ENCODE data around the gene TNS4.
A peak's percentile ranks its signal among the peaks of the same experiment; 100 is the strongest.

Gene TNS4

DNA sequence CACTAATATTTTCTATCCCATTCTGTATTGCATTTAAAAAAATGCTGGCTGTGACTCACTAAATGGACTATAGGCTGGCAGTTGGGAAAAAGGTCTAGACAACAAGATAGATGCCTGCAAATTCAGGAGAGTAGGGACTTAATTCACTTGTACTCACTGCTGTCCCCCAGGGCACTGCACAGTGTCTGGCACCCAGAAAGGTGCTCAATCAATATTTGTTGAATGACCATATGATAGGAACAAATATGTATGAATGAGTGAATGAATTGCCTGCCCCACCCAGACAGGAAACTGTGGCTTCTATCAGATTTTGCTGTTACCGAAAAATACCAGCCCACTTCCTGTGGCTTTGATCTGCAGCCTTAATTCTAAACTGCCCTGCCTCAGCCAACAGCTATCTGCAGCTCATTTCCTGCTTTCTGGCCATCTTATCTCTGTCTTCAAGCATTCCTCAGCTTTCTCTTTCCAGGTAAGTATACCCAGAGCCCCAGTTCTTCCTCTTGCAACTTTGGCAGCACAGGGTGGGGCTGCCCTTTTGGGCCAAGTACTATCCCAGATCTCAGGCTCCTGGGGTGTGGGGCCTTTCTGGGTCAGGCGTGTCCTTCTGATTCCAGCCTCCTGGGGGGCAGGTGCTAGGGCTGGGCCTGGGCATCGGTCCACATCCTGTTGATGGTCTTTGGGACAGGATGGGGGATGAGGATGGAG lies 15.3 kb upstream of the TNS4 start:
- no peak overlapping the region for H3K27ac ChIP-seq (replicated peaks)
- TF ChIP-seq, protein P1, sequence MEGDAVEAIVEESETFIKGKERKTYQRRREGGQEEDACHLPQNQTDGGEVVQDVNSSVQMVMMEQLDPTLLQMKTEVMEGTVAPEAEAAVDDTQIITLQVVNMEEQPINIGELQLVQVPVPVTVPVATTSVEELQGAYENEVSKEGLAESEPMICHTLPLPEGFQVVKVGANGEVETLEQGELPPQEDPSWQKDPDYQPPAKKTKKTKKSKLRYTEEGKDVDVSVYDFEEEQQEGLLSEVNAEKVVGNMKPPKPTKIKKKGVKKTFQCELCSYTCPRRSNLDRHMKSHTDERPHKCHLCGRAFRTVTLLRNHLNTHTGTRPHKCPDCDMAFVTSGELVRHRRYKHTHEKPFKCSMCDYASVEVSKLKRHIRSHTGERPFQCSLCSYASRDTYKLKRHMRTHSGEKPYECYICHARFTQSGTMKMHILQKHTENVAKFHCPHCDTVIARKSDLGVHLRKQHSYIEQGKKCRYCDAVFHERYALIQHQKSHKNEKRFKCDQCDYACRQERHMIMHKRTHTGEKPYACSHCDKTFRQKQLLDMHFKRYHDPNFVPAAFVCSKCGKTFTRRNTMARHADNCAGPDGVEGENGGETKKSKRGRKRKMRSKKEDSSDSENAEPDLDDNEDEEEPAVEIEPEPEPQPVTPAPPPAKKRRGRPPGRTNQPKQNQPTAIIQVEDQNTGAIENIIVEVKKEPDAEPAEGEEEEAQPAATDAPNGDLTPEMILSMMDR (IDR thresholded peaks at IDR 0.05; ENCODE audit: insufficient read depth, low read length), result no peak
- TF ChIP-seq, protein P2, sequence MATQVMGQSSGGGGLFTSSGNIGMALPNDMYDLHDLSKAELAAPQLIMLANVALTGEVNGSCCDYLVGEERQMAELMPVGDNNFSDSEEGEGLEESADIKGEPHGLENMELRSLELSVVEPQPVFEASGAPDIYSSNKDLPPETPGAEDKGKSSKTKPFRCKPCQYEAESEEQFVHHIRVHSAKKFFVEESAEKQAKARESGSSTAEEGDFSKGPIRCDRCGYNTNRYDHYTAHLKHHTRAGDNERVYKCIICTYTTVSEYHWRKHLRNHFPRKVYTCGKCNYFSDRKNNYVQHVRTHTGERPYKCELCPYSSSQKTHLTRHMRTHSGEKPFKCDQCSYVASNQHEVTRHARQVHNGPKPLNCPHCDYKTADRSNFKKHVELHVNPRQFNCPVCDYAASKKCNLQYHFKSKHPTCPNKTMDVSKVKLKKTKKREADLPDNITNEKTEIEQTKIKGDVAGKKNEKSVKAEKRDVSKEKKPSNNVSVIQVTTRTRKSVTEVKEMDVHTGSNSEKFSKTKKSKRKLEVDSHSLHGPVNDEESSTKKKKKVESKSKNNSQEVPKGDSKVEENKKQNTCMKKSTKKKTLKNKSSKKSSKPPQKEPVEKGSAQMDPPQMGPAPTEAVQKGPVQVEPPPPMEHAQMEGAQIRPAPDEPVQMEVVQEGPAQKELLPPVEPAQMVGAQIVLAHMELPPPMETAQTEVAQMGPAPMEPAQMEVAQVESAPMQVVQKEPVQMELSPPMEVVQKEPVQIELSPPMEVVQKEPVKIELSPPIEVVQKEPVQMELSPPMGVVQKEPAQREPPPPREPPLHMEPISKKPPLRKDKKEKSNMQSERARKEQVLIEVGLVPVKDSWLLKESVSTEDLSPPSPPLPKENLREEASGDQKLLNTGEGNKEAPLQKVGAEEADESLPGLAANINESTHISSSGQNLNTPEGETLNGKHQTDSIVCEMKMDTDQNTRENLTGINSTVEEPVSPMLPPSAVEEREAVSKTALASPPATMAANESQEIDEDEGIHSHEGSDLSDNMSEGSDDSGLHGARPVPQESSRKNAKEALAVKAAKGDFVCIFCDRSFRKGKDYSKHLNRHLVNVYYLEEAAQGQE (IDR thresholded peaks at IDR 0.05; ENCODE audit: insufficient replicate concordance, low read depth), result no peak
- TF ChIP-seq SPI1 (IDR thresholded peaks at IDR 0.05; ENCODE audit: borderline replicate concordance, low read depth) (peak; percentile 54; the same call in 1 of the 2 replicates), POLR2AphosphoS5 (IDR thresholded peaks at IDR 0.05; ENCODE audit: low read depth) (peak; percentile 92), GABPA (IDR thresholded peaks at IDR 0.05; ENCODE audit: low read depth) (peak; percentile 27; the same call in 1 of the 2 replicates)
- H3K4me3 ChIP-seq (replicated peaks; ENCODE audit: insufficient read depth, low read length), result no peak overlapping the region
- peak in 1 of 2 experiments; percentile 65 for DNase-seq (ENCODE audit: low read depth in 1 of 2, low spot score in 1 of 2)
- H3K27me3 ChIP-seq (ENCODE audit: insufficient read depth, poor library complexity, severe bottlenecking), result peaks cover 22% of the 10 kb centered on the region

DNA sequence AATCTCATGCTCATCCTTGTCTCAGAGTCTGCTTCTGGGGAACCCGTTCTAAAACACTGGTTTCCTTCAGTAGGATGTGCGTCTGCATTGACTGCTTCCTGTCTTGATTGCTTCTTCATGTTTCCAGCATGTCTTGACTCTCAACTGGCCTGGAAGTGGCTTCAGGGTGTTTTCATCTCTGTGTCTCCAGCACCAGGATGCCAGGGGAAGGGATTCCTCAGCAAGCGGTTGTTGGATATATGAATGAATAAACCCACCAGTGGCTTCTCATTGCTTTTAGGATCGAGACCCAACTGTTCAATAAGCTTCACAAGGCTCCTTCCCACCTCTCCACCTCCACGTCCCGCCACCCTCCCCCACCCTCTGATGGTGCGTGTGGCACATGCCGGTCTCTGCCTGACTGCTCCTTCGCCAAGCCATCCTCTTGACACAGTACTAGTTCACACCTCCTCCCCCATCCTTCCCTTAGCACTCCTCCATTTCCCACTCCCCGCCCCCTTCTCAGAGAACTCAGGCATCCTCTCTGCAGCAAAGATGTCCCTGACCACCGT lies 14.1 kb upstream of the TNS4 start:
- Histone ChIP-seq H3K27me3 (ENCODE audit: insufficient read depth, poor library complexity, severe bottlenecking) (peaks cover 34% of the 10 kb centered on the region), H3K4me3 (replicated peaks; ENCODE audit: insufficient read depth, low read length) (no peak overlapping the region), H3K27ac (replicated peaks) (no peak overlapping the region)
- no peak for DNase-seq (ENCODE audit: low read depth in 1 of 2, low spot score in 1 of 2)
- TF ChIP-seq, protein P1 (IDR thresholded peaks at IDR 0.05; ENCODE audit: insufficient read depth, low read length), result no peak
- TF ChIP-seq SPI1 (IDR thresholded peaks at IDR 0.05; ENCODE audit: borderline replicate concordance, low read depth), result no peak
- TF ChIP-seq, protein P2 (IDR thresholded peaks at IDR 0.05; ENCODE audit: insufficient replicate concordance, low read depth), result no peak
- no peak for TF ChIP-seq GABPA (IDR thresholded peaks at IDR 0.05; ENCODE audit: low read depth)
- no peak for TF ChIP-seq POLR2AphosphoS5 (IDR thresholded peaks at IDR 0.05; ENCODE audit: low read depth)

DNA sequence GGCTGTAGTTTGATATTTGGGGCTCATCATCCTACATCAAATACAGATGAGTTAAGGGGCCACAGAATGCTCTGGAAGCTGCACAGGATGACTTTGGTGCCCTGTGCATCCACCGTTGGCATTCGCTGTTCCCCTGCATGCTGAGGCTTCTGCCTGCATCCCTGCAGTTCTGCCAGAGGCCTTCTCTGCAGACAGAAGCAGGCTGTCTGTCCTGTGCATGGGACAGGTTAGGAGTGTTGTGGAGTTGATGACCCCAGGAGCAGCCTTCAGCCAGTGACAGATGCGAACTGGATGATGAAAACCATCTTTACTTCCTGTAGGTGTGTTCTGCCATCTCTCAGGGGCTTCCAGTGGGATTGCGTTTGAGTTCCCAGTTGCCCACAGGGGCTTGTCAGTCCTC lies 13.6 kb upstream of the TNS4 start:
- TF ChIP-seq, protein P1 (IDR thresholded peaks at IDR 0.05; ENCODE audit: insufficient read depth, low read length), result no peak
- TF ChIP-seq POLR2AphosphoS5 (IDR thresholded peaks at IDR 0.05; ENCODE audit: low read depth) (no peak), SPI1 (IDR thresholded peaks at IDR 0.05; ENCODE audit: borderline replicate concordance, low read depth) (no peak), GABPA (IDR thresholded peaks at IDR 0.05; ENCODE audit: low read depth) (no peak)
- TF ChIP-seq, protein P2 (IDR thresholded peaks at IDR 0.05; ENCODE audit: insufficient replicate concordance, low read depth), result no peak
- peaks cover 34% of the 10 kb centered on the region for H3K27me3 ChIP-seq (ENCODE audit: insufficient read depth, poor library complexity, severe bottlenecking)
- no peak for DNase-seq (ENCODE audit: low read depth in 1 of 2, low spot score in 1 of 2)
- H3K27ac ChIP-seq (replicated peaks), result no peak overlapping the region
- no peak overlapping the region for H3K4me3 ChIP-seq (replicated peaks; ENCODE audit: insufficient read depth, low read length)

All from HL-60 (cell line).